Thyroid gland (tissue), 4 donors: ENCODE results near the gene PAXX. TPM values are rescaled to one million over a fixed set of nuclear protein-coding genes. Genes with fewer than 3 reads are reported as not detected.

Source experiments
- DNase-seq, 2 donors: peaks; one replicate each; pipeline ENCODE4 v3.0.0-alpha.2; 2019
- H3K27ac ChIP-seq, 3 donors: fragments of 200-600 bp; sonication (generic); 1 replicate in 2 of 3; 2 replicates in 1 of 3; pipeline ENCODE4 v1.5.1; 2016 to 2019; ENCODE audit warnings: mild to moderate bottlenecking in 1 of 3, moderate library complexity in 1 of 3
- H3K27me3 ChIP-seq: fragments of 200-600 bp; sonication (generic); one replicate; pipeline ENCODE4 v1.5.1; 2019
- H3K36me3 ChIP-seq, 2 donors: fragments of 200-600 bp; sonication (generic); one replicate each; pipeline ENCODE4 v1.5.1; 2016 to 2019
- H3K4me1 ChIP-seq, 2 donors: fragments of 200-600 bp; sonication (generic); one replicate each; pipeline ENCODE4 v1.5.1; 2017 to 2019
- H3K4me3 ChIP-seq, 3 donors: fragments of 200-600 bp; sonication (generic); replicated peaks in 1 of 3; 1 replicate in 2 of 3; 2 replicates in 1 of 3; pipeline ENCODE4 v1.5.1; 2016; ENCODE audit warnings: mild to moderate bottlenecking in 1 of 3
- H3K9me3 ChIP-seq: fragments of 200-600 bp; sonication (generic); one replicate; pipeline ENCODE4 v1.5.1; 2017
- POLR2A ChIP-seq, 2 donors: fragments of 450-650 bp; IDR thresholded peaks; one replicate each; pipeline ENCODE4 v1.6.1; 2017; ENCODE audit warnings: antibody characterized with exemption in 2 of 2, mild to moderate bottlenecking in 2 of 2, moderate library complexity in 1 of 2
- WGBS, 2 donors: methylation state at CpG; one replicate each; pipeline ENCODE4 v1.1.5; 2017; 5-methylcytosine and 5-hydroxymethylcytosine counted together
- intact Hi-C: fragments of 100-400 bp; cut with DNase I; formaldehyde crosslinking; loops from one replicate; pipeline ENCODE4 v1.15.1; 2023
- total RNA-seq, 4 donors: library from RNA; depleted of rRNA; stranded (reverse); fragments of >200 nt; gene quantifications; one replicate each; pipeline ENCODE4 v1.2.3, GENCODE V29; 2016
- TF ChIP-seq, protein P1 (sequence below), 6 experiments: fragments of 200-600 bp in 3 of 6; fragments of 450-650 bp in 3 of 6; sonication (generic) in 3 of 6; IDR thresholded peaks; one replicate each; pipeline ENCODE4 v1.5.1; 2016 to 2019; ENCODE audit warnings: antibody characterized with exemption in 6 of 6, mild to moderate bottlenecking in 2 of 6, inconsistent platforms in 1 of 6, moderate library complexity in 1 of 6

PAXX gene
- total RNA-seq, 4 donors from 2014 or later: 29.8 to 109 (median 50.7) TPM

DNA sequence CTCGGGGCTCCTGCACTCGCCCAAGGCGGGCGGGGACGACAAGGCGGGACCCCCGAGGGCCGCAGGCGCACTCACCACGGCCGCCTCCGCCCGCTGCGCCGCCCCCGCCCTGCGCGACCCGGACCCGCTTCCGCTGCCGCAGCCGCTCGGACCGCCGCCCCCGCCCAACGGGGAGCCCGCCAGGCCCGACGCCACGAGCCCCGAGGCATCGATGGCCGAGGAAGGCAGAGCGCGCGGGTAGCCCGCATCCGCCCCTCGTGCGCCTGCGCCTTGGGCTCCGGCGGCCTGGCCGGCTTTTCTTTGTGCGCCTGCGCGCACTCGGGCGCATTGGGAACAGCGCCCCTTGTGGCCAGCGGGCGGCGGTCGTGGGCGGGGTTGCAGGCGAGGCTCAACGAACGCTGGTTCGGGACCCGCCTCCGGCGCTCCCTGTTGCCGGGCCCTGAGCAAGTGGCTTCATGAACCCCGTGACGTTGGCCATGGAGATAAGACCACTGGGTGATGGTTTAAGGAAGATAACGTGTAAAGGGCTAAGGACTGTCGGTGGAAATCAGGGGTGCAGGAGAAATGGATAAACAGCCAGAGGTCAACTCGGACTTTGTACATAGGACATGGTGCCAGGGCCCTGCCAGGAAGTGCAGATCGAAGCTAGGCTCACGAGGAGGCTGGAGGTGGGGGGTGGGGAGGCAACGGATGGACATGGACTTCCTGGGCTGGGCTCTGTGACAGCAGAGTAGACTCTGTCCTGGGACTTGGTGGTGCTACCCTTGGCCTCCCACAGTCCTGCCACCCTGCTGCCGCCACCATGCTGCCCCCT lies 47.5 kb upstream of the PAXX start, which contains the start of the genes C8G and FBXW5:
TSS of gene C8G (plus strand) at position 725 of the 814 bp plus-strand sequence. CDS start at position 803, 78 bp downstream.
TSS of gene FBXW5 (minus strand) at position 220 of the 814 bp plus-strand sequence. CDS start 655 bp downstream, outside the sequence.
- H3K4me1 ChIP-seq: peaks cover 38 to 58% of the 10 kb centered on the region in 2 donors
- TF ChIP-seq POLR2A (IDR thresholded peaks at IDR 0.05): peak; percentile 40 to 79
- TF ChIP-seq, protein P1, sequence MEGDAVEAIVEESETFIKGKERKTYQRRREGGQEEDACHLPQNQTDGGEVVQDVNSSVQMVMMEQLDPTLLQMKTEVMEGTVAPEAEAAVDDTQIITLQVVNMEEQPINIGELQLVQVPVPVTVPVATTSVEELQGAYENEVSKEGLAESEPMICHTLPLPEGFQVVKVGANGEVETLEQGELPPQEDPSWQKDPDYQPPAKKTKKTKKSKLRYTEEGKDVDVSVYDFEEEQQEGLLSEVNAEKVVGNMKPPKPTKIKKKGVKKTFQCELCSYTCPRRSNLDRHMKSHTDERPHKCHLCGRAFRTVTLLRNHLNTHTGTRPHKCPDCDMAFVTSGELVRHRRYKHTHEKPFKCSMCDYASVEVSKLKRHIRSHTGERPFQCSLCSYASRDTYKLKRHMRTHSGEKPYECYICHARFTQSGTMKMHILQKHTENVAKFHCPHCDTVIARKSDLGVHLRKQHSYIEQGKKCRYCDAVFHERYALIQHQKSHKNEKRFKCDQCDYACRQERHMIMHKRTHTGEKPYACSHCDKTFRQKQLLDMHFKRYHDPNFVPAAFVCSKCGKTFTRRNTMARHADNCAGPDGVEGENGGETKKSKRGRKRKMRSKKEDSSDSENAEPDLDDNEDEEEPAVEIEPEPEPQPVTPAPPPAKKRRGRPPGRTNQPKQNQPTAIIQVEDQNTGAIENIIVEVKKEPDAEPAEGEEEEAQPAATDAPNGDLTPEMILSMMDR (IDR thresholded peaks at IDR 0.05): peak; percentile 80 to 99 (median 99)
- peaks cover 33% of the 10 kb centered on the region in 2 donors for H3K36me3 ChIP-seq
- DNase-seq: peak; percentile 94 to 95
- H3K27me3 ChIP-seq: no peaks in the 10 kb centered on the region
- 14 to 17% methylated on average over 20 to 21 of the region's 74 CpGs for WGBS, 2 donors
- no peaks in the 10 kb centered on the region for H3K9me3 ChIP-seq
- peak within 1 kb of the TSS; percentile 62 to 80 (median 74) for H3K27ac ChIP-seq
- intact Hi-C loops: loop anchor here (5.0 kb wide), 3 partner anchors 57 to 137 kb away; partner anchors contain the start of genes PHPT1, RABL6 and TRAF2
- peak within 1 kb of the TSS; percentile 71 to 94 (median 87) for H3K4me3 ChIP-seq

DNA sequence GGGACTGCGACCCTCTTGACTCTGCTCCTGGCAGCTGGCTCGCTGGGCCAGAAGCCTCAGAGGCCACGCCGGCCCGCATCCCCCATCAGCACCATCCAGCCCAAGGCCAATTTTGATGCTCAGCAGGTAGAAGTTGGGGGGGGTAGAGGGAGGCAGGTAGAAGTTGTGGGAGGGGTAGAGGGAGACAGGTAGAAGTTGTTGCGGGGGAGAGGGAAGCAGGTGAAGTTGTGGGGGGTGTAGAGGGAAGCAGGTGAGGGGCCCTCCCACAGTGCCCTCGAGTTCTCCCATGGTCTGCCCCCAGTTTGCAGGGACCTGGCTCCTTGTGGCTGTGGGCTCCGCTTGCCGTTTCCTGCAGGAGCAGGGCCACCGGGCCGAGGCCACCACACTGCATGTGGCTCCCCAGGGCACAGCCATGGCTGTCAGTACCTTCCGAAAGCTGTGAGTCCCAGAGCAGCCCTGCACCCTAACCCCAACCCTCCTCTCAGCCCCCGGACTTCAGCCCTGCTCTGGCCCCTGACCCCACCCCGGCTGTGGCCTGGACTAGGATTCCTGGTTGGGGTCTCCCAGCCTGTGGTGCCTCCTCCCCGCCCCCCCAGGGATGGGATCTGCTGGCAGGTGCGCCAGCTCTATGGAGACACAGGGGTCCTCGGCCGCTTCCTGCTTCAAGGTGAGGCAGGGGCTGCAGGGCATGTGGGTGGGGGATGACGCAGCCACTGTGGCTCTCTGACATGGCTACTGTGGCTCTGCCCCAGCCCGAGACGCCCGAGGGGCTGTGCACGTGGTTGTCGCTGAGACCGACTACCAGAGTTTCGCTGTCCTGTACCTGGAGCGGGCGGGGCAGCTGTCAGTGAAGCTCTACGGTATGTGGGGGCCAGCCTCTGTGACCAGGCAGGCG lies 46.6 kb upstream of the PAXX start:
- no peak for DNase-seq
- no peaks in the 10 kb centered on the region for H3K9me3 ChIP-seq
- peak overlapping the region in 1 of 3 donors; percentile 24 for H3K27ac ChIP-seq
- WGBS, 2 donors: 93 to 95% methylated on average over 9 to 21 of the region's 30 CpGs
- no peaks in the 10 kb centered on the region for H3K27me3 ChIP-seq
- peaks cover 43 to 63% of the 10 kb centered on the region in 2 donors for H3K4me1 ChIP-seq
- TF ChIP-seq, protein P1 (IDR thresholded peaks at IDR 0.05): no peak
- no peak for TF ChIP-seq POLR2A (IDR thresholded peaks at IDR 0.05)
- intact Hi-C loops: loop anchor here (5.0 kb wide), 1 partner anchor 138 kb away; the partner anchor contains the start of gene RABL6
- H3K36me3 ChIP-seq: peaks cover 24 to 25% of the 10 kb centered on the region in 2 donors
- H3K4me3 ChIP-seq: no peak overlapping the region

DNA sequence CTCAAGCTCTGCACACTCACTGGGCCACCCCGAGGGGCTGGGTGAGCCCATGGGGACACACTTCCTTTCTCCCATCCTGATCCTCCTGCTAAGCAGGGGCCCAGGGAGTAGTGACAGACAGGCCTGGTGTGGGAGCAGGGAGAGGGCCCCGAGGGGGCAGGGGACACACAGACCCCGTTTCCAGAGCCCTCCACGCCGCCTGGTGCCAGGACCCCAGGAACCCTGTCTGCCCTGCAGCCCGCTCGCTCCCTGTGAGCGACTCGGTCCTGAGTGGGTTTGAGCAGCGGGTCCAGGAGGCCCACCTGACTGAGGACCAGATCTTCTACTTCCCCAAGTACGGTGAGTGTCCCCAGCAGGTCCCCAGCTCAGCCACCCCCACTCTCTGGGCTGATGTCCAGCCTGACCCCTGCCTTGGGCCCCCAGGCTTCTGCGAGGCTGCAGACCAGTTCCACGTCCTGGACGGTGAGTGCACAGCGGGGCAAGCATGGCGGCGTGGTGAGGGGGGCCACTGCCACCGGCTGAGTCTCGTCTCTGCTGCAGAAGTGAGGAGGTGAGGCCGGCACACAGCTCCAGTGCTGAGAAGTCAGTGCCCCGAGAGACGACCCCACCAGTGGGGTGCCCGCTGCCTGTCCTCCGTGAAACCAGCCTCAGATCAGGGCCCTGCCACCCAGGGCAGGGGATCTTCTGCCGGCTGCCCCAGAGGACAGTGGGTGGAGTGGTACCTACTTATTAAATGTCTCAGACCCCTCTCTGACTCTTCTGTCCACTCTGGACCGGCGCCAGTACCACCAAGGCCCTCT lies 45.8 kb upstream of the PAXX start:
- TF ChIP-seq, protein P1 (IDR thresholded peaks at IDR 0.05): no peak
- TF ChIP-seq POLR2A (IDR thresholded peaks at IDR 0.05): no peak
- Histone ChIP-seq H3K9me3 (no peaks in the 10 kb centered on the region), H3K27ac (peak overlapping the region; percentile 71 to 89 (median 72)), H3K27me3 (no peaks in the 10 kb centered on the region), H3K4me1 (peaks cover 51 to 71% of the 10 kb centered on the region in 2 donors), H3K4me3 (no peak overlapping the region), H3K36me3 (peaks cover 16% of the 10 kb centered on the region in 2 donors)
- intact Hi-C loops: loop anchor here (5.0 kb wide), 1 partner anchor 139 kb away; the partner anchor contains the start of gene RABL6
- DNase-seq: peak; percentile 31 to 35
- 78 to 83% methylated on average over 11 to 21 of the region's 27 CpGs for WGBS, 2 donors

DNA sequence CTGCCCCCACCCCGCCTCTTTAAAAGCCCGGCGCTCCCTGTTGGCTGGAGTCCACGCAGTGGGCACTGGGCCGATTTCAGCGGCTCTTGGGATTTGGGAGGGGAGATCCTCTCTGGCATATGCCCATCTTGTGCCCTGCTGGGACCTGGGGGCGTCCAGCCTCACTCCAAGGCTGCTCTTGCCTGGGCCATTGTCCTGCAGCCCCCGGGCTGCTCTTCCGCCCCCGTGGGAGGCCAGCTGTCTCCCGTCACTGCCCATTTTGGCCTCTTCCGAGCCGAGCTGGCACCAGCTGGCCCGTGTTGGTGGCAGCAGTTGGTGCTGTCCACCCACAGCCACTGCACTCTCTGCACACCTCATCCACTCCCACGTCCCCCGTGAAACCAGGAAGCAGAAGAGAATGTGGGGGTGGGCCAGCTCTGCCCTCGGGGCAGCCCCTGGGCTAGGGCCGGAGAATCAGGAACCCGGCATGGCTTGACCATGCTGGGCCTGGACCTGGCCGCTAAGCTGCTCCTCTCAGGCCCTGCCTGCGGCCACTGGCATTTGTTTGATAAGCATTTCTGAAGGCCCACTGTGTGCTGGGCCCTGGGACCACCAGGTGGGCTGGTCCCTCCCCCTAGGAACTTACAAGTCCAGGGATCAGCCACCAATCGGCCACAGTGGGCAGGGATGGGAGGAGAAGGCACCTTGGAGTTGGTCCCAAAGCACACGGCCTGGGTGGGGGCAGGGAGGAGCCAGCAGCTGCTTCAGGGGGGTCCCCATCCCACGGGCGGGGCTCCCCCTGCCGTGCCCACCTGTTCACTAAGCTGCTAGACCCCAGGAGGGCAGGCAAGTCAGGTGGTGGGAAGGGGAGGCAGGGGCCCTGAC lies 45.0 kb upstream of the PAXX start:
- Histone ChIP-seq H3K4me1 (peaks cover 60 to 80% of the 10 kb centered on the region in 2 donors), H3K27ac (peak overlapping the region; percentile 71 to 89 (median 72)), H3K27me3 (no peaks in the 10 kb centered on the region), H3K9me3 (no peaks in the 10 kb centered on the region), H3K36me3 (peaks cover 8% of the 10 kb centered on the region in 2 donors), H3K4me3 (no peak overlapping the region)
- 4 to 54% methylated on average over 4 to 26 of the region's 26 CpGs for WGBS, 2 donors
- intact Hi-C loops: loop anchor here (5.0 kb wide), 1 partner anchor 140 kb away; the partner anchor contains the start of gene RABL6
- DNase-seq: peak; percentile 55 to 62
- TF ChIP-seq POLR2A (IDR thresholded peaks at IDR 0.05): no peak
- TF ChIP-seq, protein P1 (IDR thresholded peaks at IDR 0.05): no peak
